Activated CD8-positive, alpha-beta T cell treated with anti-CD3 and anti-CD28 coated beads for 36 hours (primary cell): ENCODE measurements around the gene MMP24. TPM values are rescaled to one million over a fixed set of nuclear protein-coding genes. Genes with fewer than 3 reads are reported as not detected.

Experiments
- ATAC-seq: fragments of 200-7000 bp; cut with Tn5 transposase; one replicate; pipeline ENCODE4 v1.10.0; 2021; ENCODE audit warnings: mild to moderate bottlenecking, moderate library complexity
- CTCF ChIA-PET: fragments of 350-600 bp; sonication (Branson Sonifier 250); formaldehyde crosslinking; loops from one replicate; lab custom pipeline; 2021; ENCODE audit warnings: antibody characterized with exemption; lab: Charles Lee
- POLR2A ChIA-PET: fragments of 350-600 bp; sonication (Branson Sonifier 250); formaldehyde crosslinking; loops from one replicate; lab custom pipeline; 2021; ENCODE audit warnings: antibody characterized with exemption; lab: Charles Lee
- DNase-seq: peaks from one replicate; pipeline ENCODE4 v3.0.0-alpha.2; 2020
- H3K27ac Mint-ChIP-seq: one replicate; pipeline ENCODE4 v1.8.0; 2021; ENCODE audit warnings: mild to moderate bottlenecking, mixed read lengths
- H3K27me3 Mint-ChIP-seq: one replicate; pipeline ENCODE4 v1.8.0; 2021; ENCODE audit warnings: mixed read lengths
- H3K36me3 Mint-ChIP-seq: one replicate; pipeline ENCODE4 v1.8.0; 2021; ENCODE audit warnings: low read depth, mixed read lengths
- H3K4me1 Mint-ChIP-seq: one replicate; pipeline ENCODE4 v1.8.0; 2021; ENCODE audit warnings: low read depth, mixed read lengths
- H3K4me3 Mint-ChIP-seq: one replicate; pipeline ENCODE4 v1.8.0; 2021; ENCODE audit warnings: mild to moderate bottlenecking, moderate library complexity, mixed read lengths
- H3K9me3 Mint-ChIP-seq: one replicate; pipeline ENCODE4 v1.8.0; 2021; ENCODE audit warnings: mixed read lengths
- intact Hi-C: fragments of 100-400 bp; cut with micrococcal nuclease; formaldehyde crosslinking; loops from one replicate; pipeline ENCODE4 v1.10.0; 2022
- total RNA-seq, 2 experiments: library from RNA; stranded (reverse); gene quantifications; one replicate each; pipeline ENCODE4 v1.2.3, GENCODE V29; 2021
- TF ChIP-seq, protein P1 (sequence below): fragments of 200-600 bp; IDR thresholded peaks from one replicate; pipeline ENCODE4 v1.8.0; 2022; ENCODE audit warnings: antibody characterized with exemption, mild to moderate bottlenecking

MMP24 gene
- total RNA-seq, 2 experiments from 2014 or later, result not detected

GRCh38 chr20:35297155-35297554, 70.7 kb downstream of the MMP24 start:
- Mint-ChIP-seq H3K27me3 (no peaks in the 10 kb centered on the region), H3K4me3 (no peak overlapping the region), H3K36me3 (no peaks in the 10 kb centered on the region), H3K4me1 (no peaks in the 10 kb centered on the region), H3K27ac (no peak overlapping the region), H3K9me3 (no peaks in the 10 kb centered on the region)
- DNase-seq (no peak), ATAC-seq (no peak)
- ChIA-PET CTCF (no interaction called here), POLR2A (no interaction called here)
- intact Hi-C loops, result no loop called here
- TF ChIP-seq, protein P1, sequence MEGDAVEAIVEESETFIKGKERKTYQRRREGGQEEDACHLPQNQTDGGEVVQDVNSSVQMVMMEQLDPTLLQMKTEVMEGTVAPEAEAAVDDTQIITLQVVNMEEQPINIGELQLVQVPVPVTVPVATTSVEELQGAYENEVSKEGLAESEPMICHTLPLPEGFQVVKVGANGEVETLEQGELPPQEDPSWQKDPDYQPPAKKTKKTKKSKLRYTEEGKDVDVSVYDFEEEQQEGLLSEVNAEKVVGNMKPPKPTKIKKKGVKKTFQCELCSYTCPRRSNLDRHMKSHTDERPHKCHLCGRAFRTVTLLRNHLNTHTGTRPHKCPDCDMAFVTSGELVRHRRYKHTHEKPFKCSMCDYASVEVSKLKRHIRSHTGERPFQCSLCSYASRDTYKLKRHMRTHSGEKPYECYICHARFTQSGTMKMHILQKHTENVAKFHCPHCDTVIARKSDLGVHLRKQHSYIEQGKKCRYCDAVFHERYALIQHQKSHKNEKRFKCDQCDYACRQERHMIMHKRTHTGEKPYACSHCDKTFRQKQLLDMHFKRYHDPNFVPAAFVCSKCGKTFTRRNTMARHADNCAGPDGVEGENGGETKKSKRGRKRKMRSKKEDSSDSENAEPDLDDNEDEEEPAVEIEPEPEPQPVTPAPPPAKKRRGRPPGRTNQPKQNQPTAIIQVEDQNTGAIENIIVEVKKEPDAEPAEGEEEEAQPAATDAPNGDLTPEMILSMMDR, result no peak

GRCh38 chr20:35297740-35298139, 71.2 kb downstream of the MMP24 start:
- TF ChIP-seq, protein P1, result no peak
- ChIA-PET POLR2A (interaction anchor here (1.8 kb wide), 1 partner anchor 13 kb away, joined by 4 read pairs; the partner anchor contains the start of gene EIF6), CTCF (no interaction called here)
- Mint-ChIP-seq H3K4me1 (peaks cover 4% of the 10 kb centered on the region), H3K27me3 (no peaks in the 10 kb centered on the region), H3K4me3 (no peak overlapping the region), H3K9me3 (no peaks in the 10 kb centered on the region), H3K36me3 (no peaks in the 10 kb centered on the region), H3K27ac (no peak overlapping the region)
- no peak for ATAC-seq
- DNase-seq, result no peak
- intact Hi-C loops, result no loop called here

GRCh38 chr20:35298264-35298663, 71.8 kb downstream of the MMP24 start:
- POLR2A ChIA-PET, result interaction anchor here (0.8 to 1.8 kb wide), 4 partner anchors 11 to 36 kb away, joined by 3 to 4 read pairs (median 4); partner anchors contain the start of gene EIF6

GRCh38 chr20:35299780-35300179, 73.3 kb downstream of the MMP24 start:
- Mint-ChIP-seq H3K4me1 (peaks cover 23% of the 10 kb centered on the region), H3K36me3 (no peaks in the 10 kb centered on the region), H3K27me3 (no peaks in the 10 kb centered on the region), H3K4me3 (no peak overlapping the region), H3K9me3 (no peaks in the 10 kb centered on the region), H3K27ac (no peak overlapping the region)
- no peak for DNase-seq
- TF ChIP-seq, protein P1, result no peak
- intact Hi-C loops, result loop anchor here (5.0 kb wide), 1 partner anchor 148 kb away; no protein-coding TSS in a partner anchor
- no peak for ATAC-seq
- ChIA-PET CTCF (interaction anchor here (1.1 to 8.8 kb wide), 2 partner anchors 135 to 148 kb away, joined by 3 to 85 read pairs; no protein-coding TSS in a partner anchor), POLR2A (interaction anchor here (0.9 to 1.8 kb wide), 2 partner anchors 15 to 35 kb away, joined by 3 to 4 read pairs; partner anchors contain the start of gene EIF6)

More at GRCh38 chr20:35298264-35298663, 71.8 kb downstream of the MMP24 start:
- Mint-ChIP-seq H3K4me3 (no peak overlapping the region), H3K27ac (no peak overlapping the region), H3K9me3 (no peaks in the 10 kb centered on the region), H3K27me3 (no peaks in the 10 kb centered on the region), H3K4me1 (peaks cover 9% of the 10 kb centered on the region), H3K36me3 (no peaks in the 10 kb centered on the region)
- intact Hi-C loops, result no loop called here
- TF ChIP-seq, protein P1, result no peak
- ATAC-seq (no peak), DNase-seq (no peak)
- CTCF ChIA-PET, result interaction anchor here (1.1 to 8.8 kb wide), 2 partner anchors 31 to 149 kb away, joined by 3 to 85 read pairs; no protein-coding TSS in a partner anchor

DNA sequence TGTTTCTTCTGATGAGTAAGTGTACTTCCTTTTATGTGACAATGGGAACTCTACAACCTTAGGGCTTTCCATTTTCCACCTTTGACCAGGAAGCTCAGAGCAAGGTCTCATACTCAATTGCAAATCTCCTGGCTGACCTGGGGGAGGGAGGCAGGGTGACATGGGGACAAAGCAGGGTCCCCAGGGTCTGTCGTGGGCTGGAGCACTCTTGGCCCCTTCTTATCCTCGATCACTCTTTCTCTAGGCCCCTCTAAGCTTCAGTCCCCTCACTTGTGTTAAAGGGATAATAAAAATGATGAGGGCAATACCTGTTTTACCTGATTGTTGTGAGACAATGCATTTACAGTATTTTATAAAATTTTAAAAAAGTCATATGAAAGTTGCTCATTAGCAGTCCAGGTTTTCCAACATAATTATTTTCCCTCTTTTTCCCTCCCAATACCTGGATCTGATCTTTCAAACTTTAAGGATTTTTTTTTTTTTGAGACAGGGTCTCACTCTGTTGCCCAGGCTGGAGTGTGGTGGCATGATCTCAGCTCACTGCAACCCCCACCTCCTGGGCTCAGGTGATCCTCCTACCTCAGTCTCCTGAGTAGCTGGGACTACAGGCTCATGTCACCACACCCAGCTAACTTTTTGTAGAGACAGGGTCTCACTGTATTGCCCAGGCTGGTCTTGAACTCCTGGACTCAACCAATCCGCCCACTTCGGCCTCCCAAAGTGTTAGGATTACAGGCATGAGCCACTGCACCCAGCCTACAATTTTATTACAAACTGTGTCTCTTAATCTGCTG, 74.2 kb downstream of the MMP24 start:
- peaks cover 3% of the 10 kb centered on the region for H3K36me3 Mint-ChIP-seq
- no peak for ATAC-seq
- H3K27ac Mint-ChIP-seq, result no peak overlapping the region
- H3K27me3 Mint-ChIP-seq, result no peaks in the 10 kb centered on the region
- TF ChIP-seq, protein P1, result no peak
- DNase-seq, result no peak
- intact Hi-C loops, result loop anchor here (5.0 kb wide), 1 partner anchor 147 kb away; no protein-coding TSS in a partner anchor
- no peak overlapping the region for H3K4me3 Mint-ChIP-seq
- peaks cover 32% of the 10 kb centered on the region for H3K4me1 Mint-ChIP-seq
- ChIA-PET CTCF (interaction anchor here (0.6 to 8.8 kb wide), 4 partner anchors 29 to 562 kb away, joined by 3 to 91 read pairs (median 44); no protein-coding TSS in a partner anchor), POLR2A (interaction anchor here (0.9 to 1.7 kb wide), 2 partner anchors 16 to 34 kb away, joined by 3 to 5 read pairs; partner anchors contain the start of gene EIF6)
- H3K9me3 Mint-ChIP-seq, result no peaks in the 10 kb centered on the region
